ENCODE results near the gene SCCPDH.

DNA sequence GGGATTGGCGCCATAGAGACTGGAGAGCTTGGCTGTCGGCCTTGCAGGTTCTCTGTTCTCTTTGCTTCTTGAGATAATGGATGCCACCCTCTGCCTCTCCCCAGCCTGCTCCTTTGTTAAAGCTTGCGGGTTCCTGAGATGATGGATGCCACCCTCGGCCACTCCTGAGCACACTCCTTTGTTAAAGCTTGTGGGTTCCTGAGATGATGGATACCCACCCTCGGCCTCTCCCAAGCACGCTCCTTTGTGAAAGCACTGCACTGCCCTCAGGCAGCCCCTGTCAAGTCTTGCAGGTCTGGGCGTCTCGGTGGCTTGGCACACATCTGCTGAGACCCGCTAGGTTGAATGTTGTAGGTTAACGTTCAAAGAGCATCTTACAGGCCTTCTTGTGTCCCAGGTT is 76.5 kb downstream of the SCCPDH start:
- TF ChIP-seq HMGA2 (CRISPR knock-in tag; IDR thresholded peaks at IDR 0.05) = no peak
- TF ChIP-seq ARID4B (CRISPR knock-in tag; IDR thresholded peaks at IDR 0.05; ENCODE audit: borderline replicate concordance) = no peak
- TF ChIP-seq CREB1 (CRISPR knock-in tag; IDR thresholded peaks at IDR 0.05) = no peak

All from WTC11 (cell line).